Mesodermal cell (in vitro differentiated cells): ENCODE results near the gene GSG1L.

ENCODE experiments used
- H3K27ac ChIP-seq: 2 replicates; pipeline ENCODE4 v1.7.0; 2013; ENCODE audit warnings: mild to moderate bottlenecking, low read depth, low read length, moderate library complexity; ENCODE audit not compliant: severe bottlenecking
- H3K36me3 ChIP-seq: 2 replicates; pipeline ENCODE4 v1.7.1; 2013; ENCODE audit warnings: mild to moderate bottlenecking, low read length, moderate library complexity; ENCODE audit not compliant: control insufficient read depth, insufficient read depth
- H3K4me1 ChIP-seq: one replicate; pipeline ENCODE4 v1.7.1; 2013; ENCODE audit warnings: mild to moderate bottlenecking, low read length; ENCODE audit not compliant: insufficient read depth, control insufficient read depth, poor library complexity, severe bottlenecking
- H3K4me3 ChIP-seq: 2 replicates; pipeline ENCODE4 v1.7.0; 2013; ENCODE audit warnings: low read length, control low read depth, mild to moderate bottlenecking; ENCODE audit not compliant: insufficient read depth, poor library complexity, severe bottlenecking; ENCODE audit errors: extremely low read depth
- H3K9me3 ChIP-seq: 2 replicates; pipeline ENCODE4 v1.7.1; 2013; ENCODE audit warnings: mild to moderate bottlenecking, low read length, moderate library complexity; ENCODE audit not compliant: control insufficient read depth
- WGBS, 2 experiments: methylation state at CpG; one replicate each; pipeline ENCODE4 v1.1.5; 2013; ENCODE audit warnings: missing lambda C conversion rate in 2 of 2; ENCODE audit not compliant: insufficient coverage in 2 of 2; 5-methylcytosine and 5-hydroxymethylcytosine counted together

The GSG1L gene

GRCh38 chr16:27802664-27803439, 260.7 kb downstream of the GSG1L start:
- H3K4me3 ChIP-seq: no peak overlapping the region
- H3K36me3 ChIP-seq: no peaks in the 10 kb centered on the region
- no peaks in the 10 kb centered on the region for H3K4me1 ChIP-seq
- WGBS, 2 experiments: 72 to 75% methylated on average over 9 to 11 of the region's 12 CpGs
- H3K9me3 ChIP-seq: no peaks in the 10 kb centered on the region
- H3K27ac ChIP-seq: no peak overlapping the region

- H3K4me1 ChIP-seq: no peaks in the 10 kb centered on the region
- no peak overlapping the region for H3K27ac ChIP-seq
- H3K36me3 ChIP-seq: no peaks in the 10 kb centered on the region
- WGBS, 2 experiments: 84 to 87% methylated on average over 15 to 17 of the region's 18 CpGs
- no peak overlapping the region for H3K4me3 ChIP-seq
- H3K9me3 ChIP-seq: no peaks in the 10 kb centered on the region
These were observed 262.1 kb downstream of the GSG1L start for GRCh38 chr16:27801289-27801945.

GRCh38 chr16:27800817-27801216, 262.7 kb downstream of the GSG1L start:
- Histone ChIP-seq H3K36me3 (no peaks in the 10 kb centered on the region), H3K9me3 (no peaks in the 10 kb centered on the region), H3K4me1 (no peaks in the 10 kb centered on the region), H3K27ac (no peak overlapping the region), H3K4me3 (no peak overlapping the region)
- 85 to 91% methylated on average over 9 of the region's 9 CpGs for WGBS, 2 experiments

- WGBS, 2 experiments: 79 to 82% methylated on average over 7 to 8 of the region's 8 CpGs
- Histone ChIP-seq H3K36me3 (no peaks in the 10 kb centered on the region), H3K27ac (no peak overlapping the region), H3K9me3 (no peaks in the 10 kb centered on the region), H3K4me3 (no peak overlapping the region), H3K4me1 (no peaks in the 10 kb centered on the region)
These were observed 263.6 kb downstream of the GSG1L start for GRCh38 chr16:27799896-27800295.

GRCh38 chr16:27798241-27798640, 265.3 kb downstream of the GSG1L start:
- no peaks in the 10 kb centered on the region for H3K4me1 ChIP-seq
- 71 to 87% methylated on average over 3 to 4 of the region's 5 CpGs for WGBS, 2 experiments
- H3K4me3 ChIP-seq: no peak overlapping the region
- no peak overlapping the region for H3K27ac ChIP-seq
- no peaks in the 10 kb centered on the region for H3K9me3 ChIP-seq
- H3K36me3 ChIP-seq: no peaks in the 10 kb centered on the region

GRCh38 chr16:27795992-27796614, 267.4 kb downstream of the GSG1L start:
- H3K27ac ChIP-seq: no peak overlapping the region
- no peaks in the 10 kb centered on the region for H3K9me3 ChIP-seq
- WGBS, 2 experiments: 74 to 77% methylated on average over 5 to 7 of the region's 11 CpGs
- no peaks in the 10 kb centered on the region for H3K36me3 ChIP-seq
- no peak overlapping the region for H3K4me3 ChIP-seq
- H3K4me1 ChIP-seq: no peaks in the 10 kb centered on the region

- Histone ChIP-seq H3K36me3 (no peaks in the 10 kb centered on the region), H3K27ac (no peak overlapping the region), H3K4me1 (no peaks in the 10 kb centered on the region), H3K9me3 (no peaks in the 10 kb centered on the region), H3K4me3 (no peak overlapping the region)
These were observed 270.3 kb downstream of the GSG1L start for GRCh38 chr16:27793249-27793622.

GRCh38 chr16:27792486-27793248, 270.8 kb downstream of the GSG1L start:
- 88 to 91% methylated on average over 4 to 5 of the region's 7 CpGs for WGBS, 2 experiments
- Histone ChIP-seq H3K4me1 (no peaks in the 10 kb centered on the region), H3K4me3 (no peak overlapping the region), H3K27ac (no peak overlapping the region), H3K36me3 (no peaks in the 10 kb centered on the region), H3K9me3 (no peaks in the 10 kb centered on the region)

- WGBS, 2 experiments: 76 to 78% methylated on average over 6 of the region's 6 CpGs
- Histone ChIP-seq H3K36me3 (no peaks in the 10 kb centered on the region), H3K4me1 (no peaks in the 10 kb centered on the region), H3K4me3 (no peak overlapping the region), H3K9me3 (no peaks in the 10 kb centered on the region), H3K27ac (no peak overlapping the region)
These were observed 272.2 kb downstream of the GSG1L start for GRCh38 chr16:27791404-27791719.

- 87 to 89% methylated on average over 9 to 11 of the region's 12 CpGs for WGBS, 2 experiments
- no peak overlapping the region for H3K4me3 ChIP-seq
- H3K9me3 ChIP-seq: no peaks in the 10 kb centered on the region
- no peaks in the 10 kb centered on the region for H3K4me1 ChIP-seq
- no peaks in the 10 kb centered on the region for H3K36me3 ChIP-seq
- H3K27ac ChIP-seq: no peak overlapping the region
These were observed 272.7 kb downstream of the GSG1L start for GRCh38 chr16:27790546-27791403.
